GM12875 (cell line): ENCODE results near the gene CUL9.

Source experiments
- H3K4me3 ChIP-seq: one replicate; pipeline ENCODE4 v1.5.1; 2011; ENCODE audit warnings: low read depth, low read length, control low read depth
- CTCF ChIP-seq: IDR thresholded peaks from 2 replicates; pipeline ENCODE4 v1.5.1; 2011; ENCODE audit warnings: low read depth, mild to moderate bottlenecking, control low read depth, inconsistent platforms, low read length, moderate library complexity, borderline replicate concordance; ENCODE audit not compliant: insufficient read depth

The CUL9 gene

DNA sequence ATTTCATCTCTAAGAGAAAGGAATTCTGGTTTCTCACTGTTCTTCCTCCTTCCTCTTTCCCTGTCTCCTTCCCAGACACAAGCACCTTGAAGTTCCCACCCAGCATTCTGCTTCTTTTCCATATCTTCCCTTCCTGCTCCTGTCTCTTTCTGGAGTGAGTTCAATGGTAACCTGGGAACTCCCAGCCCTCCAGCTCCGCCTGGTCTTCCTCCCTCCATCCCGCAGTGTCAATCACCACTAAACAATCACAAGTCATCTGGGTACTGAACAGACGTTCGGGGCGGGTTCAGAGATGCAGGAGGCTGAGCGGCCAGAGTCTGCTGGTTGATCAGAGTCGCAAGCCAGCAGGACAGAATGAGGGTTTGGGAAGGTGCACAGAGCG lies 69.0 kb downstream of the CUL9 start:
- TF ChIP-seq CTCF = no peak
- H3K4me3 ChIP-seq = no peak overlapping the region

- H3K4me3 ChIP-seq = no peak overlapping the region
- TF ChIP-seq CTCF = no peak
Observed at GRCh38 chr6:43253401-43253800, 71.4 kb downstream of the CUL9 start.

- no peak overlapping the region for H3K4me3 ChIP-seq
- TF ChIP-seq CTCF = no peak
Observed at GRCh38 chr6:43254138-43254817, 72.3 kb downstream of the CUL9 start.

DNA sequence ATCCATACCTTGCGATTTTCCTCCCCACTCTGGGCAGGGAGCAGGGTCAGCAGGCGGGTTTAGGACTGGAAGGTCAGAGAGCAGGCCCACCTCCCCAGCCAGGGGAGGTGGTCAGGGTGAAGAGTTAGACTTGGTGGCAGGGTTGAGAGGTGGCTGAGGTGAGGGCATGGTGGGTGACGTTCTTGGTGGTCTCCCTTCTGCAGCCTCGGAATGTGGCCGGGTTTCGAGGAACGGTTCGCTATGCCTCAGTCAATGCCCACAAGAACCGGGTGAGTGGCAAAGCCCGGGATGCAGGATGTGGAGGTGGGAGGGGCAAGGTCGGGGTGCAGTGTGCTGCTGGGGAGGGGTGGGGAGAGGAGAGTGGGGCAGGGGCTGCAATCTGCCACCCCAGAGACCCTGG lies 72.8 kb downstream of the CUL9 start:
- no peak overlapping the region for H3K4me3 ChIP-seq
- no peak for TF ChIP-seq CTCF

DNA sequence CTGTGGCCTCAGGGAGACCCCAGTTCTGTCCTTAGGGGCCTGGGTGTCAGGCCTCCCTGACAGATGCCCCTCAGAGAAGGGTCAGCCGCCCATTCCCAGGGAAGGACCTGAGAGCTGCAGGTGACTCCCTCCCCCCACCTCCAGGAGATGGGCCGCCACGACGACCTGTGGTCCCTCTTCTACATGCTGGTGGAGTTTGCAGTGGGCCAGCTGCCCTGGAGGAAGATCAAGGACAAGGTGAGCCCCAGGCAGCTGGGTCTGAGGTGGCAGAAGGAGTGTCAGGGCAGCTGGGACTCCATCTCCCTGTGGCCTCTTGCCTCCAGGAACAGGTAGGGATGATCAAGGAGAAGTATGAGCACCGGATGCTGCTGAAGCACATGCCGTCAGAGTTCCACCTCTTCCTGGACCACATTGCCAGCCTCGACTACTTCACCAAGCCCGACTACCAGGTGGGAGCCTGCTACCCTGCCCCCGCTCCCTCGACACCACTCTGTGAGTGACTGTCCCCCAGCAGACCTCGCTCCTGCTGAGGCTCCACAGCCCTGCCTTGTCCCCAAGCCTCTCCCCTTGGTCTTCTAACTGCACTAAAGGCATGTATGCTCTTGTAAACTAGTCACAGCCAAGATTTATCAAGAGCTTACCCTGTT lies 73.5 kb downstream of the CUL9 start:
- TF ChIP-seq CTCF = no peak
- H3K4me3 ChIP-seq = no peak overlapping the region

GRCh38 chr6:43256670-43257366 lies 74.8 kb downstream of the CUL9 start:
- H3K4me3 ChIP-seq = no peak overlapping the region
- TF ChIP-seq CTCF = no peak

- no peak overlapping the region for H3K4me3 ChIP-seq
- no peak for TF ChIP-seq CTCF
Observed at GRCh38 chr6:43257367-43258145, 75.6 kb downstream of the CUL9 start.
